ENCODE measurements around the gene WLS. TPM values are rescaled to one million over a fixed set of nuclear protein-coding genes. Genes with fewer than 3 reads are reported as not detected.

The WLS gene
- total RNA-seq, 1 donor from 2014 or later, result not detected

DNA sequence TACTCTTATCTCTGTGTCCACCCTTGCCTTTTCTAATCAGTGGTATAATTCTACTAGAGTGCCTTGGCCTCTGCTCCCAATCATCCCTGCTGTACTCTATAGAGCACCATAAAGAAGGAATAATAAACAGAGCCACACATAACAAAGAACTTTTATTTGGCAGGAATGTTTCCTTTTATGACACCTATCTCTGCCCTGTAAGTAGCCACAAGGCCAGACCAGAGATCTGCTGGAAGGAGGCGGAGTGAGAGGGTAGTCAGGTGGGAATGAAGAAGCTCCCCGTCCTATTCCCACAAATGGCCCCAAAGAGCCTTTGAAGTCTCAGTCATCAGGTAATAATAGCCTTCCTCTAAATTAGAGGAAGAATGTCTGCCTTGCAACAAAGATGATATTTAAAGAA lies 32.7 kb downstream of the WLS start:
- intact Hi-C loops (cut with micrococcal nuclease), result no loop called here
- Mint-ChIP-seq H3K4me1 (no peaks in the 10 kb centered on the region), H3K27ac (no peak overlapping the region), H3K9me3 (no peaks in the 10 kb centered on the region), H3K36me3 (ENCODE audit: low read depth) (no peaks in the 10 kb centered on the region), H3K4me3 (no peak overlapping the region), H3K27me3 (peaks cover 4% of the 10 kb centered on the region)
- DNase-seq, result no peak

DNA sequence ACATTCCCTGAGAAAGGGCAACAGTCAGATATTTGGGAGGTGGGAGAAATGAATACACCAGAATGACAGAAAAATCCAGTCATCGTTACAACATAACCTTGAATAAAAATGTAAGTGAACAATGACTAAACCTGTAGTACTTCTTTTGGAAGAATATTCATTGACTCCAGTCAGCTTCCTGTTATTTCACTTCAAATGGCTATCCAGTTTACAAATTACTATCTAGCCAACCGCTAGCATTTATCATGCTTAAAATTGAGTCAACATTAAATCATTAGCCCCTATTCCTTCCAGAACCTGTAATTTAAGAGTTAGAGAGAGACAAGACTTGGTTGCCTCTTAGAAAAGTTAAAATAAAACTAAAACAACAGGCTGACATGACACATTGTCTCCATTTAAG lies 33.6 kb downstream of the WLS start:
- H3K27me3 Mint-ChIP-seq, result peaks cover 4% of the 10 kb centered on the region
- intact Hi-C loops (cut with micrococcal nuclease), result loop anchor here (1.0 kb wide), 1 partner anchor 20 kb away; no protein-coding TSS in a partner anchor
- H3K27ac Mint-ChIP-seq, result no peak overlapping the region
- no peak overlapping the region for H3K4me3 Mint-ChIP-seq
- no peaks in the 10 kb centered on the region for H3K9me3 Mint-ChIP-seq
- H3K4me1 Mint-ChIP-seq, result no peaks in the 10 kb centered on the region
- DNase-seq, result no peak
- H3K36me3 Mint-ChIP-seq (ENCODE audit: low read depth), result no peaks in the 10 kb centered on the region

DNA sequence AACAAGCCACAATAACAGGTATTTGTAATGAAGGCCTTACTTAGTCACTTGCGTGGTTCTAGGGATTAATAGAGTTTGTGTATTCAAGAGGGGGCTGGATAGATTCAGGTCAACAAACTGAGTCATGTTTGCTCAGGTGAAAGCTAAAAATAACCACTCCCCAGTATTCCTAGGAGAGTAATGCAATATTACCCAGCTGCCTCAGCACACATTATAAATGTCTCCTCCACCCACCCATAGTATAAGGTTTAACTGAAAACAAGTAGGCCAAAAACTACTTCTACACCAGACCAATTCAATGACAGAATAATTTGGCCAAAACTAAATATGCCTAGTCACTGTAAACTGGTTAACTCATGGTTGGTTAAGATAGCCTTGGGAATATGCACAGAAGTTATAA lies 34.4 kb downstream of the WLS start:
- no peak for DNase-seq
- Mint-ChIP-seq H3K36me3 (ENCODE audit: low read depth) (no peaks in the 10 kb centered on the region), H3K27me3 (peaks cover 4% of the 10 kb centered on the region), H3K9me3 (no peaks in the 10 kb centered on the region), H3K4me1 (no peaks in the 10 kb centered on the region), H3K27ac (no peak overlapping the region), H3K4me3 (no peak overlapping the region)
- intact Hi-C loops (cut with micrococcal nuclease), result loop anchor here (1.0 kb wide), 1 partner anchor 20 kb away; no protein-coding TSS in a partner anchor

DNA sequence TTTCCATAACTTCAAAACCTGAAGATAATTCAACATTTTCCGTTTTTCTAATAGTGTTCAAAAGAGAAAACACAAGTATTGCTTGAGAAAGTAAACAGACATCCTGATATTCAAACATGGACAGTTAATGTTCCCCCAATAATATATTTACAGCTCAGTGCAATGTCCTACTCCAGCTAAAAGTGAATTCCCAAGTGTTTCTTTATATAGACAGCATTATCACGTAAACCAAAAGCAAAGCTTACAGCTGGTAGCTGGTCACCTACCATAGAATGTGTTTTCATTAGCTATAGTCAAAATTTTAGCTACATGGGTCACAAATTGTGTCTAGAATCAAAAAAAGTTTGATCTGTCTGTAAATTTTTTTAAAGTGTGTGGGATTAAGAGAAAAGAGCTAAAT lies 34.9 kb downstream of the WLS start:
- no peak overlapping the region for H3K4me3 Mint-ChIP-seq
- H3K27me3 Mint-ChIP-seq, result peaks cover 4% of the 10 kb centered on the region
- no peaks in the 10 kb centered on the region for H3K9me3 Mint-ChIP-seq
- no peaks in the 10 kb centered on the region for H3K36me3 Mint-ChIP-seq (ENCODE audit: low read depth)
- H3K4me1 Mint-ChIP-seq, result no peaks in the 10 kb centered on the region
- DNase-seq, result no peak
- no peak overlapping the region for H3K27ac Mint-ChIP-seq
- intact Hi-C loops (cut with micrococcal nuclease), result no loop called here

DNA sequence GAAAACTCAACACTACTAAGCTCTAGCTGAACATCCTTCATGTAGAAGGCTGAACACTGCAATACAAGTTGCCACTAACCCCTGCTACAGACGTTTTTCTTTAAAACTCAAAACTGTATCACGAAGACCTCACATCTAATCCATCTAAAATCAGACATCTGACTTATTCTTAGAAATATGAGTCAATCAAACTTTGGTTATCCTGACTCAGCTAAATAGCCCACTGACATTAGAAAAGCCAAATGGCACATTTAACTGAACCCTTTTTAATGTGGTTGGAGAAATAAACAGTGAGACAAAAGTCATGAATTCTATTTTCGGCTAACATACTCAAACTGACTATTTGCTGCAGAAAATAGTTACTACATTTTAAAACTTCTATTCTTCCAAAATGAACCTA lies 35.6 kb downstream of the WLS start:
- Mint-ChIP-seq H3K27ac (no peak overlapping the region), H3K4me1 (peaks cover 3% of the 10 kb centered on the region), H3K27me3 (peaks cover 4% of the 10 kb centered on the region), H3K36me3 (ENCODE audit: low read depth) (no peaks in the 10 kb centered on the region), H3K4me3 (no peak overlapping the region), H3K9me3 (no peaks in the 10 kb centered on the region)
- intact Hi-C loops (cut with micrococcal nuclease), result no loop called here
- no peak for DNase-seq

DNA sequence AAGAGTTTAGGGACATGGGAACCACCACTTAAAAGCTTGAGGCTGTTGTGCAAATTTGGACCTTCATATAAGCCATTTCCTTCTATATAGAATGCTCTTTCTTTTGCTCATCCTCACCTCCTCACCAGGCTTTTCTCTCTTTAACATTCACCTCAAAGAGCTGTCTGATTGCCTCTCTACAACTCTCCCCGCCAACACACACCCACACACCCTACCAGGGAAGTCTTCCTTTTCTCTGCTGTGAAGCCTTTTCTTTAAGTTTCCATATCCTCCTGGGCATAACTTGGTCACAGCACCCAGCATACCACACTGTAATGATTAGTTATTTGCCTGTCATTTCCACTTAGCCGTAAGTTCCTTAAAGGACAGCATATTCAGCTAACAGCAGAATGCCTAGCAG lies 40.6 kb downstream of the WLS start:
- intact Hi-C loops (cut with micrococcal nuclease), result no loop called here
- Mint-ChIP-seq H3K4me3 (no peak overlapping the region), H3K27ac (no peak overlapping the region), H3K27me3 (peaks cover 4% of the 10 kb centered on the region), H3K9me3 (no peaks in the 10 kb centered on the region), H3K4me1 (peaks cover 7% of the 10 kb centered on the region), H3K36me3 (ENCODE audit: low read depth) (no peaks in the 10 kb centered on the region)
- DNase-seq, result no peak

DNA sequence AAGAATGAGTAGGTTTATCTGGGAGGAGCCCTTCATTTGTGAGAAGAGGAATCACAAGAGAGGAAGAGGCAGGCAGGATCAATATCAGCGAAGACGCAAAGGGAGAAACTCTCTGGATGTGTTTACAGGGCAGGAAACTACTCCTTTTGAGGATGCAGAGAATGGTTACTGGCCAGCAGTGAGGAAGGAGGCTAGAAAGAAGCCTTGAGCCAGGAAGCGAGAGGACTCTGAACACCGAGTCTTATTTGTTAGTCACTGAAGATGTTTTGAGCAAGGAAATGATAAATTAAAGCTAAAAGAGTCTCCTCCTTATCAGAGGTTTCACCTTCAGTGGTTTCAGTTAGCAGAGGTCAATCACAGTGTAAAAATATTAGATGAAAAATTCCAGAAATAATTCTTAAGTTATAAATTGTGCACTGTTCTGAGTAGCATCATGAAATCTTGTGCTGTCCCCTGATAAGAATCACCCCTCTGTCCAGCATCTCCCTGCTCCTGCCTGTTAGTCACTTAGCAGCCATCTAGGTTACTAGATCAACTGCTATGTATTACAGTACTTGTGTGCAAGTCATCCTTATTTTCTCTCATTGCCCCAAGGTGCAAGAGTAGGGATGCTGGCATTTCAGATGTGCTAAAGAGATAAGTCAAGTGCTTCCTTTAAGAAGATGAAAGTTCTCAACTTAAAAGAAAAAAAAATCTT lies 43.5 kb downstream of the WLS start:
- H3K4me1 Mint-ChIP-seq, result peaks cover 7% of the 10 kb centered on the region
- DNase-seq, result no peak
- no peak overlapping the region for H3K27ac Mint-ChIP-seq
- H3K4me3 Mint-ChIP-seq, result no peak overlapping the region
- peaks cover 7% of the 10 kb centered on the region for H3K27me3 Mint-ChIP-seq
- H3K36me3 Mint-ChIP-seq (ENCODE audit: low read depth), result no peaks in the 10 kb centered on the region
- H3K9me3 Mint-ChIP-seq, result no peaks in the 10 kb centered on the region
- intact Hi-C loops (cut with micrococcal nuclease), result no loop called here

DNA sequence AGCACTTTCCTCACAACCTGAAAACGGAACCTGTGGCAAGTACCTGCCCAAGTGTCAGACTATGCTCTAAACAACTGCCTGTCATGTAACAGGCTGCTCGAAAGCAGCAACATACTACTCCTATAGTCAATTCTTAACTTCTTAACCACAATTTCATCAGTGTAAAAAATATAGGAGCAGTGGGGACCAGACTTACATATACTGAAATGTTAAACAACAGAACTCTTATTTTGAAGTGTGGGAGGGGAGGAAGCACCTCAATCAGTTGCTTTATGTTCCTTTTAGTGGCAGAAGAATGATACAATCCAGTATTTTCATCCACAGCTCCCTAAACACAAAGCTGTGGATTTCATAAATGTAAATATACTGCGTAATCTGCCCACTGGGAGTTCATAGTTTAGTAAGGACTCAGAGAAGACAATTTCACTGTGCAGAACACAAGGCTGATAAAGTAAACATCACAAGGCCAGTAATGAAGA lies 44.2 kb downstream of the WLS start:
- no peaks in the 10 kb centered on the region for H3K9me3 Mint-ChIP-seq
- intact Hi-C loops (cut with micrococcal nuclease), result no loop called here
- DNase-seq, result no peak

DNA sequence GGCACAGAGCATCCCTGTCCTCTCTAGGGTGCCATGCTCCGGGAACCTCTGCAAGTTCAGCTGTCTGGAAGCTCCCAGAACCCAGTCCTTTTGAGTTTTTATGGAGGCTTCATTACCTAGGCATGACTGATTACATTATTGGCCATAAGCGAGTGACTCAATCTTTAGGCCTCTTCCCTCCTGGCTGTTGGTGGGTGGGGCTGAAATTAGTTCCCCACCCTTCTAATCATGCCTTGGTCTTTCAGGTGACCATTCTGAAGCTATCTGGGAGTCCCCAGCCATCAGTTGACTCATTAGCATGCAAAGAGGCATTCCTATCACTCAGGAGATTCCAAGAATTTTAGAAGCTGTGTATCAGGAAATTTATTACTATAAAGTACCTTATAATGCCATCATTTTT lies 46.6 kb downstream of the WLS start:
- peaks cover 7% of the 10 kb centered on the region for H3K27me3 Mint-ChIP-seq
- H3K4me3 Mint-ChIP-seq, result no peak overlapping the region
- no peaks in the 10 kb centered on the region for H3K36me3 Mint-ChIP-seq (ENCODE audit: low read depth)
- no peaks in the 10 kb centered on the region for H3K9me3 Mint-ChIP-seq
- DNase-seq, result no peak
- intact Hi-C loops (cut with micrococcal nuclease), result no loop called here
- H3K4me1 Mint-ChIP-seq, result peaks cover 5% of the 10 kb centered on the region
- H3K27ac Mint-ChIP-seq, result no peak overlapping the region

More for the DNA sequence above, 44.2 kb downstream of the WLS start:
- Mint-ChIP-seq H3K36me3 (ENCODE audit: low read depth) (no peaks in the 10 kb centered on the region), H3K4me3 (no peak overlapping the region), H3K27me3 (peaks cover 7% of the 10 kb centered on the region), H3K4me1 (peaks cover 7% of the 10 kb centered on the region), H3K27ac (no peak overlapping the region)

DNA sequence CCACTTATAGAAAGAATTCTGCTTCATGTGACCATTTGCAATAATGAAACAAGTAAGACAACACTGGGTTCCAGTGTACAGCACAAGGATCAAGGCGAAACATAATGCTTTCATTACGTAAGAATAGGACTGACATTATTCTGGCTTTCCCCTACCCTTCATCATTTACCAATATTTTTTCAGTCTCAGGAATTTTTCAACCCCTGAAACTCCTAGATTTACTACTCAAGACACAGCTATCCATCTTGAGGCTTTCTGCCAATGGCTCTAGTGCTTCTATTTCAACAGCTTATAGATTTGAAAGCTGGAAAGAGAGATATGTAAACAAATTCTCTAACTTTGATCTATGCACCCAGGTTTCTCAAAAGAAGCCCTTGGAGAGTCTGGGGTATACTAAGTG lies 48.4 kb downstream of the WLS start:
- Mint-ChIP-seq H3K9me3 (no peaks in the 10 kb centered on the region), H3K4me1 (peaks cover 14% of the 10 kb centered on the region), H3K27me3 (peaks cover 7% of the 10 kb centered on the region), H3K4me3 (no peak overlapping the region), H3K36me3 (ENCODE audit: low read depth) (no peaks in the 10 kb centered on the region), H3K27ac (no peak overlapping the region)
- DNase-seq, result no peak
- intact Hi-C loops (cut with micrococcal nuclease), result no loop called here

DNA sequence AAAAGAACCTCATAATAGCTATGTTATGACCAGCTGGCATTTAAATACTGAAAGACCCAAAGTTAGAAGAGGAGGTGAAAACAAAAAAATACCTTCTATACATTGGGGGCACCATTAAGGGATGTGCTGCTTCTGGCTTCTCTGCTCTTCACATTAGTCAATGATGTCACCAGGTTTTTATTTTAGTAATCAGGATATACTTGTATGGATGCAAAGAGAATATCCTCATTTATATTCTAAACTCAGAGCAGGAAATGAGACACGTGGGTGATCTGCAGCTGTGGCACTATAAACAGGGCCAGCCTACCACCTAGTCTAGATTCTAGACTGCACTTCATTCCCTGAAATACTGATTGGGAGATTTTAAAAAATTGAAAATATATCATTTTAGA lies 51.2 kb downstream of the WLS start:
- no peak overlapping the region for H3K27ac Mint-ChIP-seq

DNA sequence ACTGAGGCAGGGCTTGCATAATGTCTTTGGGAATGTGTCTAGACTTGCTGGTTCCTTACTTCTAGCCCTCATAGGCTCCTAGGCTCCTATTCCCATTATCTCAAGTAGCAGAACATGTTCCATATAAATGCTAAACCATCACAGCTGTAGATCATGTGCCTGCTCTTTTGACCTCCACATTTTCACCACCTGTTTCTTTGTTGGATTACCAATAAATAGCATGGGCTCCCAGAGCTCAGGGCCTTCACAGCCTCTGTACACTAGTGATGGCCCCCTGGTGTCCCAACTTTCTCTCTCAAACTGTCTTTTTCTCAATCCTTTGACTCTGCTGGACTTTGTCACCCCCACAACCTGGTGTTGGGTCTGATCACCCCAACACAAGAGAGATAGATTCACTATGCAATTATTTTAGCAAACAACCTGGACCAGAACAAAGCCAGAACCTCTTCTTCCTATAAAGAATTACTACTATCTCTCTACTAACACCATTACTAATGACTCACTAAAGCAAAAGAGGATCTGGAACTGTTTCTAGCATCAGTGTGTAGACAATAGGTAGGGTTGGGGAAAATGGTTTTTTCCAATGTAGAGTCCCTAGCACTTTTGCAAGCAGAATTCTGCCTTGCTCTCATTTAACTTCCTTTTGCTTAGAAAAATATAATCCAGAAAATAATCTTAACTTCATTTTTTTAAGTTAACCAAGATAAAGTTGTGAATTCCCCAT lies 51.7 kb downstream of the WLS start:
- Mint-ChIP-seq H3K4me3 (no peak overlapping the region), H3K9me3 (no peaks in the 10 kb centered on the region)

More for the DNA sequence above, 51.2 kb downstream of the WLS start:
- H3K9me3 Mint-ChIP-seq, result no peaks in the 10 kb centered on the region
- H3K36me3 Mint-ChIP-seq (ENCODE audit: low read depth), result no peaks in the 10 kb centered on the region
- H3K27me3 Mint-ChIP-seq, result peaks cover 3% of the 10 kb centered on the region
- H3K4me1 Mint-ChIP-seq, result peaks cover 14% of the 10 kb centered on the region
- no peak overlapping the region for H3K4me3 Mint-ChIP-seq
- intact Hi-C loops (cut with micrococcal nuclease), result no loop called here
- no peak for DNase-seq

DNA sequence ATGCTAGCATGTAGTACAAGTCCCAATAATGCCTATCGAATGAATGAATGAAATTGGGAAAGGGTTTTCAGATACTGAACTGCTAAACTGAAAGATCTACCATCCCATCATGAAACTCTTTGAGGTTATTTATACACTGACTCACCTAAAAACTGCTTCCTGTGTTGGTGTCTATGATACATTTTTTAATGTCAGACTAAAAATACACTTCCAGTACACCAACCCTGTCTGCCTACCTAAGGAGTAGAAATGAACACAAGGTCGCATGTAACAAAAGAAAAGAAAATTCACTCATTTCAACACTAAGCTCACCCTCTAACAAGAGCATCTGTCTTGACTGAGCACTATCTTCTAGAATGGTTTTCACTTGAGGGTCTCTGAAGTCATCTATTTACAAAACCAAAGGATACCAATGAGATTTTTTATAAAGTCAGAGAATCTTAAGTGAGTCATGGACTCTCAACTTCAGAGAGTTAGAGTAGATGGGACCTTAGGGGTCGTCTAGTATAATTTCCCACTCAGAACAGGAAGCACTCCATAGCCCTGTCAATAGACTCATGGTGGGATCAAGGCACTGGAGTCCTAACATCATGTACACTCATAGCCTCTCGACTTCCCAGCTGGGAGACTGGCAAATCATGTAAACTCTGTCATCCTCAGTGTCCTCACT lies 53.4 kb downstream of the WLS start:
- H3K27ac Mint-ChIP-seq, result peak overlapping the region; percentile 78
- H3K4me3 Mint-ChIP-seq, result peak overlapping the region; percentile 38
- H3K36me3 Mint-ChIP-seq (ENCODE audit: low read depth), result no peaks in the 10 kb centered on the region
- H3K4me1 Mint-ChIP-seq, result peaks cover 14% of the 10 kb centered on the region
- H3K9me3 Mint-ChIP-seq, result no peaks in the 10 kb centered on the region
- intact Hi-C loops (cut with micrococcal nuclease), result loop anchor here (1.0 kb wide), 1 partner anchor 19 kb away; no protein-coding TSS in a partner anchor
- DNase-seq, result no peak
- H3K27me3 Mint-ChIP-seq, result no peaks in the 10 kb centered on the region

More for the DNA sequence above, 51.7 kb downstream of the WLS start:
- no peaks in the 10 kb centered on the region for H3K36me3 Mint-ChIP-seq (ENCODE audit: low read depth)
- no peak overlapping the region for H3K27ac Mint-ChIP-seq
- intact Hi-C loops (cut with micrococcal nuclease), result no loop called here
- DNase-seq, result no peak
- peaks cover 14% of the 10 kb centered on the region for H3K4me1 Mint-ChIP-seq
- peaks cover 3% of the 10 kb centered on the region for H3K27me3 Mint-ChIP-seq
